HepG2 (cell line): ENCODE measurements around the gene DHRS9. TPM values are rescaled to one million over a fixed set of nuclear protein-coding genes. Genes with fewer than 3 reads are reported as not detected.

ENCODE experiments used
- ATAC-seq: fragments of 200-7000 bp; cut with Tn5 transposase; 3 replicates; pipeline ENCODE4 v1.9.1; 2020; ENCODE audit warnings: mild to moderate bottlenecking, moderate library complexity
- BruUV-seq: library from RNA; stranded (reverse); fragments of 400-500 nt; replicated peaks from 2 replicates; lab custom pipeline; 2021; lab: Mats Ljungman, UMichigan
- CTCF ChIA-PET: fragments of 300-600 bp; formaldehyde crosslinking; extraction: SDS; loops from one replicate; lab custom pipeline; 2021; ENCODE audit warnings: low total read pairs, inconsistent platforms, low intra/inter-chr PET ratio; lab: Yijun Ruan, JAX
- POLR2A ChIA-PET: fragments of 350-600 bp; sonication (Branson Sonifier 250); formaldehyde crosslinking; loops from one replicate; lab custom pipeline; 2020; ENCODE audit warnings: antibody characterized with exemption, inconsistent platforms; lab: Yijun Ruan, JAX
- DNase-seq: peaks from one replicate; pipeline ENCODE4 v3.0.0-alpha.2; 2015; ENCODE audit warnings: low spot score
- FAIRE-seq: peaks from 3 replicates; lab custom pipeline; 2011; peaks lifted over from hg19 to GRCh38; lab: Jason Lieb, UNC
- H2AFZ ChIP-seq: one replicate; pipeline ENCODE4 v1.6.1; 2011; ENCODE audit warnings: low read length, inconsistent platforms
- H3K27ac ChIP-seq: fragments of 300-600 bp; 3 replicates; pipeline ENCODE4 v1.8.0; 2011; ENCODE audit warnings: mixed run types, mild to moderate bottlenecking, mixed read lengths, low read length, inconsistent platforms; ENCODE audit not compliant: insufficient read depth; ENCODE audit errors: extremely low read length
- H3K27me3 ChIP-seq, 2 experiments: fragments of 200-600 bp in 1 of 2; 2 replicates in 1 of 2; 3 replicates in 1 of 2; pipeline versions ENCODE4 v1.6.0 to v1.8.0; 2011; ENCODE audit warnings: low read length in 2 of 2, mild to moderate bottlenecking in 2 of 2, moderate library complexity in 2 of 2, inconsistent platforms in 1 of 2; ENCODE audit not compliant: insufficient read depth in 2 of 2, control insufficient read depth in 1 of 2
- H3K36me3 ChIP-seq, 2 experiments: fragments of 200-600 bp in 1 of 2; replicated peaks in 1 of 2; 2 replicates in 1 of 2; 3 replicates in 1 of 2; pipeline versions ENCODE4 v1.5.1 to v1.8.0; 2011; ENCODE audit warnings: low read length in 2 of 2, inconsistent platforms in 1 of 2; ENCODE audit not compliant: insufficient read depth in 2 of 2, control insufficient read depth in 1 of 2
- H3K4me1 ChIP-seq: 2 replicates; pipeline ENCODE4 v1.5.1; 2012; ENCODE audit warnings: low read length, inconsistent platforms; ENCODE audit not compliant: insufficient read depth
- H3K4me2 ChIP-seq: 2 replicates; pipeline ENCODE4 v1.6.0; 2011; ENCODE audit warnings: low read depth, low read length, inconsistent platforms
- H3K4me3 ChIP-seq, 3 experiments: fragments of 200-600 bp in 1 of 3; sonication (generic), shearing (Covaris generic) in 1 of 3; replicated peaks in 1 of 3; 2 replicates each; pipeline ENCODE4 v1.5.1; 2011 to 2016; ENCODE audit warnings: low read length in 3 of 3, inconsistent platforms in 2 of 3, low read depth in 2 of 3, mild to moderate bottlenecking in 2 of 3, control low read depth in 1 of 3, mixed read lengths in 1 of 3; ENCODE audit not compliant: insufficient read depth in 1 of 3
- H3K79me2 ChIP-seq: one replicate; pipeline ENCODE4 v1.6.1; 2011; ENCODE audit warnings: low read length, inconsistent platforms; ENCODE audit not compliant: insufficient read depth
- H3K9ac ChIP-seq: 2 replicates; pipeline ENCODE4 v1.6.0; 2011; ENCODE audit warnings: mild to moderate bottlenecking, low read depth, low read length, inconsistent platforms; ENCODE audit not compliant: insufficient read depth
- H3K9me3 ChIP-seq: 2 replicates; pipeline ENCODE4 v1.5.1; 2012; ENCODE audit warnings: mild to moderate bottlenecking, low read length
- H4K20me1 ChIP-seq: 2 replicates; pipeline ENCODE4 v1.6.0; 2011; ENCODE audit warnings: inconsistent platforms, mild to moderate bottlenecking, low read length, moderate library complexity; ENCODE audit not compliant: insufficient read depth
- ERF ChIP-seq: IDR thresholded peaks from 2 replicates; pipeline ENCODE4 v1.6.1; 2018; ENCODE audit warnings: missing biosample characterization, missing genetic modification reagents
- GPN1 ChIP-seq: sonication (generic); formaldehyde crosslinking; IDR thresholded peaks from 2 replicates; pipeline ENCODE4 v1.5.1; 2020; ENCODE audit warnings: missing genetic modification reagents, borderline replicate concordance
- IKZF1 ChIP-seq: fragments of 450-650 bp; IDR thresholded peaks from 2 replicates; pipeline ENCODE4 v1.7.1; 2016
- JUNB ChIP-seq: sonication (generic); formaldehyde crosslinking; IDR thresholded peaks from 2 replicates; pipeline ENCODE4 v1.8.0; 2022; ENCODE audit warnings: missing genetic modification reagents, mild to moderate bottlenecking, borderline replicate concordance
- MIER2 ChIP-seq: IDR thresholded peaks from 2 replicates; pipeline ENCODE4 v1.6.1; 2016; ENCODE audit warnings: missing biosample characterization, missing genetic modification reagents
- POGZ ChIP-seq: sonication (generic); formaldehyde crosslinking; IDR thresholded peaks from 2 replicates; pipeline ENCODE4 v1.4.0; 2020; ENCODE audit warnings: mild to moderate bottlenecking, missing genetic modification reagents
- RORA ChIP-seq: sonication (generic); formaldehyde crosslinking; IDR thresholded peaks from 2 replicates; pipeline ENCODE4 v1.5.0; 2020; ENCODE audit warnings: mild to moderate bottlenecking, missing genetic modification reagents, moderate library complexity
- SALL1 ChIP-seq: sonication (generic); formaldehyde crosslinking; IDR thresholded peaks from 2 replicates; pipeline ENCODE4 v1.8.0; 2022; ENCODE audit warnings: mild to moderate bottlenecking, missing genetic modification reagents
- SRY ChIP-seq: sonication (generic); formaldehyde crosslinking; IDR thresholded peaks from 2 replicates; pipeline ENCODE4 v1.8.0; 2022; ENCODE audit warnings: mild to moderate bottlenecking, missing genetic modification reagents
- TSC22D2 ChIP-seq: sonication (generic); formaldehyde crosslinking; IDR thresholded peaks from 2 replicates; pipeline ENCODE4 v1.5.1; 2020; ENCODE audit warnings: missing genetic modification reagents, mild to moderate bottlenecking, borderline replicate concordance
- ZNF10 ChIP-seq: sonication (generic); formaldehyde crosslinking; IDR thresholded peaks from 2 replicates; pipeline ENCODE4 v1.4.0; 2020; ENCODE audit warnings: mild to moderate bottlenecking, low read depth, missing genetic modification reagents, borderline replicate concordance
- ZNF180 ChIP-seq: sonication (generic); formaldehyde crosslinking; IDR thresholded peaks from 2 replicates; pipeline ENCODE4 v1.4.0; 2020; ENCODE audit warnings: low read depth, missing genetic modification reagents, borderline replicate concordance
- ZNF570 ChIP-seq: sonication (generic); formaldehyde crosslinking; IDR thresholded peaks from 2 replicates; pipeline ENCODE4 v1.4.0; 2020; ENCODE audit warnings: mild to moderate bottlenecking, missing genetic modification reagents, borderline replicate concordance
- WGBS: methylation state at CpG from one replicate; pipeline ENCODE4 v1.1.6; 2017; ENCODE audit warnings: low lambda C conversion rate; 5-methylcytosine and 5-hydroxymethylcytosine counted together
- in situ Hi-C: cut with HindIII; loops from 2 replicates; pipeline ENCODE4 v1.10.0; 2017; ENCODE audit warnings: low pct_unique_long_range_greater_than_20kb; ENCODE audit not compliant: extremely low pct_ligation_motif_present
- intact Hi-C: fragments of 100-400 bp; cut with micrococcal nuclease; formaldehyde crosslinking; loops from one replicate; pipeline ENCODE4 v1.10.0; 2022; ENCODE audit not compliant: unreplicated experiment
- polyA plus RNA-seq, 8 experiments: library from polyadenylated mRNA; depleted of rRNA in 3 of 8; stranded (reverse) in 7 of 8; unstranded in 1 of 8; fragments of >200 nt; fragmentation: Illumina TruSeq in 4 of 8; extraction: Trizol in 4 of 8; gene quantifications; 2 replicates each; pipeline versions ENCODE4 v1.2.1 to v1.2.3, GENCODE V29; 2011 to 2016; ENCODE audit warnings: low read depth in 4 of 8, missing spikeins in 1 of 8, mixed read lengths in 1 of 8; ENCODE audit not compliant: insufficient read depth in 1 of 8
- total RNA-seq, 5 experiments: library from RNA; depleted of rRNA; stranded (reverse); fragments of >200 nt; fragmentation: Illumina TruSeq; extraction: Trizol; gene quantifications; 2 replicates each; pipeline ENCODE4 v1.2.3, GENCODE V29; 2016; ENCODE audit warnings: low read depth in 1 of 5
- TF ChIP-seq, protein P1 (sequence below): sonication (generic); formaldehyde crosslinking; conservative IDR thresholded peaks from 2 replicates; pipeline ENCODE4 v1.4.0; 2020; ENCODE audit warnings: missing genetic modification reagents
- TF ChIP-seq, protein P2 (sequence below): IDR thresholded peaks from 2 replicates; pipeline ENCODE4 v1.6.1; 2016; ENCODE audit warnings: low read depth, missing genetic modification reagents, missing compliant biosample characterization
- TF ChIP-seq, protein P3 (sequence below): IDR thresholded peaks from 2 replicates; pipeline ENCODE4 v1.6.1; 2012; ENCODE audit warnings: inconsistent platforms
- TF ChIP-seq, protein P4 (sequence below): fragments of 450-650 bp; IDR thresholded peaks from 2 replicates; pipeline ENCODE4 v1.6.1; 2017
- TF ChIP-seq, protein P5 (sequence below): sonication (generic); formaldehyde crosslinking; IDR thresholded peaks from 2 replicates; pipeline ENCODE4 v1.5.1; 2020; ENCODE audit warnings: mild to moderate bottlenecking, missing genetic modification reagents, borderline replicate concordance

The DHRS9 gene
- total and polyA plus RNA-seq, 2 of the 13 experiments (the other 11 are each of a cell fraction or from before 2014, with no cell fraction given) = not detected

DNA sequence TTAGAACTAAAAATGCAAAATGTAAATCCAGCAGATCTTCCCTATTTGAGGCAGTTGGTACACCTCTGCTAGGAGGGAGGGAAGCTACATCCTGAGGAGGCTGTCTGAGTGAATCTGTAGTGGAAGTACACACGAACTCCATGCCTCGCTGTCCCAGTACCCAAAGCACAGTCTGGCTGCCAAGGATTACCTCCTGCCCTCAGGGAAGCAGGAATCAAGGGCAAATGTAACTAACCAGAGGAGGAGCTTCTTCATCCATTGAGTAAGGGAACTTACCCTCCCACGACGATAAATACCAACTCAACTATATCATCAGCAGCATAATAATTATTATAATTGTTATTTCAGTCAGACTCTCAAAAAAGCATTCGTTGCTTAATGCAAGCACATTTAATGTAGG lies 2.1 kb downstream of the DHRS9 start:
- CTCF ChIA-PET = no interaction called here
- Histone ChIP-seq H3K79me2 (no peaks in the 10 kb centered on the region), H3K4me2 (no peak overlapping the region), H2AFZ (no peak overlapping the region), H4K20me1 (no peaks in the 10 kb centered on the region), H3K9me3 (no peaks in the 10 kb centered on the region), H3K27me3 (peaks cover 1 to 12% of the 10 kb centered on the region in 2 experiments; a peak in 2 of 5 replicates), H3K27ac (no peak overlapping the region), H3K4me3 (no peak overlapping the region), H3K4me1 (no peaks in the 10 kb centered on the region; the same call in 1 of the 2 replicates), H3K9ac (no peak overlapping the region), H3K36me3 (no peaks in the 10 kb centered on the region)
- no TSS peak for BruUV-seq
- no peak for DNase-seq
- no peak for FAIRE-seq
- no peak for ATAC-seq
- 16% methylated on average over 5 of the region's 5 CpGs for WGBS
- POLR2A ChIA-PET = no interaction called here
- in situ Hi-C loops = no loop called here
- intact Hi-C loops = no loop called here
- TF ChIP-seq TSC22D2 (CRISPR knock-in tag) = no peak
- no peak for TF ChIP-seq ZNF570 (CRISPR knock-in tag)
- no peak for TF ChIP-seq RORA (CRISPR knock-in tag)
- TF ChIP-seq SRY (CRISPR knock-in tag) = no peak
- TF ChIP-seq, protein P1, sequence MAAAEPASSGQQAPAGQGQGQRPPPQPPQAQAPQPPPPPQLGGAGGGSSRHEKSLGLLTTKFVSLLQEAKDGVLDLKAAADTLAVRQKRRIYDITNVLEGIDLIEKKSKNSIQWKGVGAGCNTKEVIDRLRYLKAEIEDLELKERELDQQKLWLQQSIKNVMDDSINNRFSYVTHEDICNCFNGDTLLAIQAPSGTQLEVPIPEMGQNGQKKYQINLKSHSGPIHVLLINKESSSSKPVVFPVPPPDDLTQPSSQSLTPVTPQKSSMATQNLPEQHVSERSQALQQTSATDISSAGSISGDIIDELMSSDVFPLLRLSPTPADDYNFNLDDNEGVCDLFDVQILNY (CRISPR knock-in tag) = no peak
- TF ChIP-seq MIER2 = no peak
- no peak for TF ChIP-seq IKZF1
- TF ChIP-seq, protein P2, sequence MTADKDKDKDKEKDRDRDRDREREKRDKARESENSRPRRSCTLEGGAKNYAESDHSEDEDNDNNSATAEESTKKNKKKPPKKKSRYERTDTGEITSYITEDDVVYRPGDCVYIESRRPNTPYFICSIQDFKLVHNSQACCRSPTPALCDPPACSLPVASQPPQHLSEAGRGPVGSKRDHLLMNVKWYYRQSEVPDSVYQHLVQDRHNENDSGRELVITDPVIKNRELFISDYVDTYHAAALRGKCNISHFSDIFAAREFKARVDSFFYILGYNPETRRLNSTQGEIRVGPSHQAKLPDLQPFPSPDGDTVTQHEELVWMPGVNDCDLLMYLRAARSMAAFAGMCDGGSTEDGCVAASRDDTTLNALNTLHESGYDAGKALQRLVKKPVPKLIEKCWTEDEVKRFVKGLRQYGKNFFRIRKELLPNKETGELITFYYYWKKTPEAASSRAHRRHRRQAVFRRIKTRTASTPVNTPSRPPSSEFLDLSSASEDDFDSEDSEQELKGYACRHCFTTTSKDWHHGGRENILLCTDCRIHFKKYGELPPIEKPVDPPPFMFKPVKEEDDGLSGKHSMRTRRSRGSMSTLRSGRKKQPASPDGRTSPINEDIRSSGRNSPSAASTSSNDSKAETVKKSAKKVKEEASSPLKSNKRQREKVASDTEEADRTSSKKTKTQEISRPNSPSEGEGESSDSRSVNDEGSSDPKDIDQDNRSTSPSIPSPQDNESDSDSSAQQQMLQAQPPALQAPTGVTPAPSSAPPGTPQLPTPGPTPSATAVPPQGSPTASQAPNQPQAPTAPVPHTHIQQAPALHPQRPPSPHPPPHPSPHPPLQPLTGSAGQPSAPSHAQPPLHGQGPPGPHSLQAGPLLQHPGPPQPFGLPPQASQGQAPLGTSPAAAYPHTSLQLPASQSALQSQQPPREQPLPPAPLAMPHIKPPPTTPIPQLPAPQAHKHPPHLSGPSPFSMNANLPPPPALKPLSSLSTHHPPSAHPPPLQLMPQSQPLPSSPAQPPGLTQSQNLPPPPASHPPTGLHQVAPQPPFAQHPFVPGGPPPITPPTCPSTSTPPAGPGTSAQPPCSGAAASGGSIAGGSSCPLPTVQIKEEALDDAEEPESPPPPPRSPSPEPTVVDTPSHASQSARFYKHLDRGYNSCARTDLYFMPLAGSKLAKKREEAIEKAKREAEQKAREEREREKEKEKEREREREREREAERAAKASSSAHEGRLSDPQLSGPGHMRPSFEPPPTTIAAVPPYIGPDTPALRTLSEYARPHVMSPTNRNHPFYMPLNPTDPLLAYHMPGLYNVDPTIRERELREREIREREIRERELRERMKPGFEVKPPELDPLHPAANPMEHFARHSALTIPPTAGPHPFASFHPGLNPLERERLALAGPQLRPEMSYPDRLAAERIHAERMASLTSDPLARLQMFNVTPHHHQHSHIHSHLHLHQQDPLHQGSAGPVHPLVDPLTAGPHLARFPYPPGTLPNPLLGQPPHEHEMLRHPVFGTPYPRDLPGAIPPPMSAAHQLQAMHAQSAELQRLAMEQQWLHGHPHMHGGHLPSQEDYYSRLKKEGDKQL (CRISPR knock-in tag) = no peak
- no peak for TF ChIP-seq POGZ (CRISPR knock-in tag)
- TF ChIP-seq ZNF10 (CRISPR knock-in tag) = no peak
- TF ChIP-seq GPN1 = no peak
- no peak for TF ChIP-seq SALL1 (CRISPR knock-in tag)
- no peak for TF ChIP-seq ZNF180 (CRISPR knock-in tag)
- no peak for TF ChIP-seq JUNB (CRISPR knock-in tag)
- TF ChIP-seq, protein P3, sequence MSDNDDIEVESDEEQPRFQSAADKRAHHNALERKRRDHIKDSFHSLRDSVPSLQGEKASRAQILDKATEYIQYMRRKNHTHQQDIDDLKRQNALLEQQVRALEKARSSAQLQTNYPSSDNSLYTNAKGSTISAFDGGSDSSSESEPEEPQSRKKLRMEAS = no peak
- TF ChIP-seq, protein P4, sequence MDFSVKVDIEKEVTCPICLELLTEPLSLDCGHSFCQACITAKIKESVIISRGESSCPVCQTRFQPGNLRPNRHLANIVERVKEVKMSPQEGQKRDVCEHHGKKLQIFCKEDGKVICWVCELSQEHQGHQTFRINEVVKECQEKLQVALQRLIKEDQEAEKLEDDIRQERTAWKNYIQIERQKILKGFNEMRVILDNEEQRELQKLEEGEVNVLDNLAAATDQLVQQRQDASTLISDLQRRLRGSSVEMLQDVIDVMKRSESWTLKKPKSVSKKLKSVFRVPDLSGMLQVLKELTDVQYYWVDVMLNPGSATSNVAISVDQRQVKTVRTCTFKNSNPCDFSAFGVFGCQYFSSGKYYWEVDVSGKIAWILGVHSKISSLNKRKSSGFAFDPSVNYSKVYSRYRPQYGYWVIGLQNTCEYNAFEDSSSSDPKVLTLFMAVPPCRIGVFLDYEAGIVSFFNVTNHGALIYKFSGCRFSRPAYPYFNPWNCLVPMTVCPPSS = no peak
- TF ChIP-seq ERF (CRISPR knock-in tag) = no peak
- TF ChIP-seq, protein P5, sequence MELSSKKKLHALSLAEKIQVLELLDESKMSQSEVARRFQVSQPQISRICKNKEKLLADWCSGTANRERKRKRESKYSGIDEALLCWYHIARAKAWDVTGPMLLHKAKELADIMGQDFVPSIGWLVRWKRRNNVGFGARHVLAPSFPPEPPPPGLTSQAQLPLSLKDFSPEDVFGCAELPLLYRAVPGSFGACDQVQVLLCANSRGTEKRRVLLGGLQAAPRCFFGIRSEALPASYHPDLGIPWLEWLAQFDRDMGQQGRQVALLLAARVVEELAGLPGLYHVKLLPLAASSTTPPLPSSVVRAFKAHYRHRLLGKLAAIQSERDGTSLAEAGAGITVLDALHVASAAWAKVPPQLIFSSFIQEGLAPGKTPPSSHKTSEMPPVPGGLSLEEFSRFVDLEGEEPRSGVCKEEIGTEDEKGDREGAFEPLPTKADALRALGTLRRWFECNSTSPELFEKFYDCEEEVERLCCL (CRISPR knock-in tag) = no peak
